GM18909 (cell line): Measurements from ENCODE around the gene COX7A2L.
"Not testable (repeated sequence)": the region's sequence is repeated elsewhere in the genome, so short reads cannot be mapped to it uniquely, and the experiment has no call there.

ENCODE experiments used
- ATAC-seq: cut with Tn5 transposase; IDR thresholded peaks from one replicate; pipeline ENCODE4 v1.9.1; 2021; ENCODE audit warnings: mild to moderate bottlenecking; ENCODE audit not compliant: unreplicated experiment, poor library complexity

Gene COX7A2L

GRCh38 chr2:42340045-42340937 lies 20.7 kb downstream of the COX7A2L start:
- no peak for ATAC-seq

- no peak for ATAC-seq
Observed at GRCh38 chr2:42339191-42339912, 21.7 kb downstream of the COX7A2L start.

DNA sequence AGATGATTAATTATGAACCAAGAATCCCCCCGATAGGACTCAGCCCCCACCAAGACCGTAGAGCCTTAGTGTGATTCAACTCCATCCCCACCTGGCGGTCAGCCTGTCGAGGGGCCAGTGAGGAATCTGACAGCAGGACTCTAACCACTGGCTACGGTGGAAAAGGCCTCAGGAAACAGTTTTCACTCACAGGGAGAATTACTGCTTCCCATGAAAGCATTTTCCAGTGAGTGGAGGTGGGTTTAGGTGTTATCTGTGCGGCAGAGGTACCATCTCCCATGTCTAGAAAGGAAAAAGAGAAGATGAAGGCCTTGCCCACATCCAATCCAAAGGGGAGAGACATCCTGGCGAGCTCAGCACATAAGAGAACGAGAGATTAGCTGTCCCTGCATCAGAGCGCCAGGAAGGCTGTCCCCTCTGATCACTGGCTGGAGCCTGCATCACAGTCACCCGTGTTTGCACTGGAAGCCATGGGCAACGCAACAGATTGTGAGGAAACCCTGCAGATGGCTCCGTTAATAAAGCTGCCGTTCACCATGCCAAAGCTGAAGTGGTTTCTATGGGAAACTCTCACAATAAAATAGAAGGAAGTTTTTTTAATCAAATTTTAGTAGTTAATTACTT lies 22.3 kb downstream of the COX7A2L start:
- ATAC-seq: no peak

GRCh38 chr2:42337846-42338566 lies 23.0 kb downstream of the COX7A2L start:
- no peak for ATAC-seq

DNA sequence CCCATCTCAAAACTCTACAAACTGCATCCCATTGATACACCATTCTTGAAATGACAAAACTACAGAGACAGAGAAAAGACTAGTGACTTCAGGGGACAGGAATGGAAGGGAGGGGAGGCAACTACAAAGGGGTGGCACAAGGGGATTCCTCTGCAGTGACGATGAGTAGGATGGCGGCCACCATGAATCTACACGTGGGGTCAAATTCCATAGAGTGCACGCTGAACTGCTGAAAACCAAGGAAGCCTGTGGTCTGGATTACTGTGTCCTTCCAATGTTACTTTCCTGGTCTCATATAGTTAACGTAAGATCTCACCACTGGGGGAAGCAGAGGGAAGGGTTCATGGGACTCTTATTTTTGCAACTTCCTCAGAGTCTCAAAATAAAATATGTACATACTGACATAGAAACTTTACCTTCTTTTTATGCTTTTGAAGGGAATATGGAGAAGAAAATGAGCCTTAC lies 23.6 kb downstream of the COX7A2L start:
- ATAC-seq: no peak

DNA sequence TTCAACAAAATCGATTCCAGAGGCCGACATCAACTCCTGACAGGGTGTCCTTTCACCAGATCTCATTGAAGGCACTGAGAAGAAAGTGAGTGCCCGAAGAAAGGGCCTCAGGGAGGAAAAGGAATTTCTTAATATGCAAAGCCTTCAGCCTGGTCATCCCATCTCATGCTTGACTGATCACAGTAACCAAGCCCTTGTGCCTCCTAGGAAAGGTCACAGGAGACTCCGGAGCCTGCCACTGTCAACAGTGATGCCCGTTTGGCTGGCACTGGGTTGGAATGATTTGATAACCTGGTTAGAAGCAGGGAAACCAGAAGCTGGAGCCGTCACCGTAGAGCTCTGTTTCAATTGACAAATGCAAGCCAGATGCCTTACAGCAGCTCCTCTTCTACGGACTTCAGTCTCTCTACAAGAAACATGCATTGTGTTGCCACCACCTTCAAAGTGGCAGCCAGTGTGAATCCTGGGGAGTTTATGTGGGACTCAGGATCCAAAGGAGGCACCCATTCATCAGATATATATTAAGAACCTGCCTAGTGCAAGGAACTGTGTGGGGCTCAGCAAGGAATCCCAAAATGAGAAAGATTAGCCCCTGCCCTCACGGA lies 24.6 kb downstream of the COX7A2L start:
- ATAC-seq: no peak

- no peak for ATAC-seq
Observed at GRCh38 chr2:42335514-42336104, 25.4 kb downstream of the COX7A2L start.

- not testable (repeated sequence) for ATAC-seq
Observed at GRCh38 chr2:42334865-42335264, 26.2 kb downstream of the COX7A2L start.

DNA sequence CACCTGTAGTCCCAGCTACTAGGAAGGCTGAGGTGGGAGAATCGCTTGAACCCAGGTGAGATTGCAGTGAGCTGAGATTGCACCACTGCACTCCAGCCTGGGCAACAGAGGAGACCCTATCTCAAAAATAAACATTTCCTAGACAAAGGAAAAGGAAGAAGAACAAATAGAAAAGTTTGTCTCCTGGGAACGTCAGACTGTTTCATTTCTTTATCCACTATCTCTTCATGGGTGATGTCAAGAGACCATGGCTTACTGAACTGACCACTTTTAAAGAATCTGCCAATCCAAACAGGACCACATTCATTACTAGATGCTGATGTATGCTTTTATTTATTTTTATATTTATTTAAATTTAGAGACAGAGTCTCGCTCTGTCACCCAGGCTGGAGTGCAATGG lies 26.8 kb downstream of the COX7A2L start:
- ATAC-seq: no peak

GRCh38 chr2:42333579-42333978 lies 27.4 kb downstream of the COX7A2L start:
- ATAC-seq: no peak

- ATAC-seq: no peak
Observed at GRCh38 chr2:42332575-42332974, 28.4 kb downstream of the COX7A2L start.

DNA sequence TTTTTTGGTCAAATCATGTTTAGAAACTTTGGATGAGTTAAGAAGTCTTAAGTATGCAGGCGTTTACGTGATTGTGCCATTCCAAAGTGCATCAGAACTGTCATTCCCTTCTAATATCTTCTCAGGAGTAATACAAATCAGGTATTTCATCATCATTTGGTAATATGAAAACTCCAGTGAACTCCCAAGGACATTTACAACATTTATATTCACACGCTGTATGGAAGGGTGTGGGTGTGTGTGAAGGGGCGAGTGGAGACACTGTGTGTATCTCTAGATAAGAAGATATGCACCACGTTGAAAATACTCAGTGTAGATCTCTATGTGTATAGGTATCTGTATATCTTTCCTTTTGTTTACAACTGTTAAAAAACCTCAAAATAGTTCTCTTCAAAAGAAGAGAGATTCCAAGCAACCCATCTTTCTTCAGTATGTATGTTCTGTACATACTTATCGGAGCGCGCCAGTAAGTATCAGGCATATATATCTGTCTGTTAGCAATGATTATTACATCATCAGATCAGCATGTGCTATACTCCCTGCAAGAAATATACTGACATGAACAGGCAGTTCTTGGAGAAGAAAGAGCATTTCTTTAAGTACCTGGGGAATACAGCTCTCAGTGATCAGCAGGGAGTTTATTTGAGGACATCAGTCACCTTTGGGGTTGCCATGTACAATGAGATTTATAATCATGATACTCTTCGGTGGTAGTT lies 29.3 kb downstream of the COX7A2L start:
- ATAC-seq: no peak

DNA sequence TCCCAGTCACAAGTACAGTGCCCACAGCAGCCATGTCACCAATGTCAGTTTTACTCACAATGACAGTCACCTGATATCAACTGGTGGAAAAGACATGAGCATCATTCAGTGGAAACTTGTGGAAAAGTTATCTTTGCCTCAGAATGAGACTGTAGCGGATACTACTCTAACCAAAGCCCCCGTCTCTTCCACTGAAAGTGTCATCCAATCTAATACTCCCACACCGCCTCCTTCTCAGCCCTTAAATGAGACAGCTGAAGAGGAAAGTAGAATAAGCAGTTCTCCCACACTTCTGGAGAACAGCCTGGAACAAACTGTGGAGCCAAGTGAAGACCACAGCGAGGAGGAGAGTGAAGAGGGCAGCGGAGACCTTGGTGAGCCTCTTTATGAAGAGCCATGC lies 31.3 kb downstream of the COX7A2L start:
- no peak for ATAC-seq

GRCh38 chr2:42328923-42329322 lies 32.1 kb downstream of the COX7A2L start:
- no peak for ATAC-seq

- peak; percentile 57 for ATAC-seq
Observed at GRCh38 chr2:42328148-42328833, 32.7 kb downstream of the COX7A2L start.

GRCh38 chr2:42327125-42327524 lies 33.9 kb downstream of the COX7A2L start:
- no peak for ATAC-seq

DNA sequence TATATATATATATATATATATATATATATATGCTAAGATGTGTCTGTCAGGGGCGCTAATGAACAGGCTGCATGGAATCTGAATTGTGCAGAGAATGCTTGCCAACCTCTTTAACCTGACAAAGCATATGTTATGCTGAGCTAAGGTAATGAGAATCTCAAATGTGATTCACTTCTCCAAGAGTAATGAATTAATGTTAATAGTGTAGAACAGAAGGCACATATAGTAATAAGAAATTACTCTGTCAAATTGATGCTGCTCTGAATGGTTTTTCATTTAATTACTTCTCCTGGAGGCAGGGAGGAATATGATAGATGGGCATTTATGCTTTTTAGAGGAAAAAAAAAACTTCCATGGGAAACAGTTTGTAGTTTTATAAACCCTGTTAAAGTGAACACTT lies 35.4 kb downstream of the COX7A2L start:
- ATAC-seq: no peak

- ATAC-seq: no peak
Observed at GRCh38 chr2:42324949-42325348, 36.1 kb downstream of the COX7A2L start.
